Measurements from ENCODE around the gene CFAP20DC. TPM values are rescaled to one million over a fixed set of nuclear protein-coding genes. Genes with fewer than 3 reads are reported as not detected.
"Not testable (repeated sequence)": the region's sequence is repeated elsewhere in the genome, so short reads cannot be mapped to it uniquely, and the experiment has no call there.

CFAP20DC gene
- total RNA-seq, 4 donors from 2014 or later = 0.13 to 1.6 (median 0.35) TPM; not detected in 1

DNA sequence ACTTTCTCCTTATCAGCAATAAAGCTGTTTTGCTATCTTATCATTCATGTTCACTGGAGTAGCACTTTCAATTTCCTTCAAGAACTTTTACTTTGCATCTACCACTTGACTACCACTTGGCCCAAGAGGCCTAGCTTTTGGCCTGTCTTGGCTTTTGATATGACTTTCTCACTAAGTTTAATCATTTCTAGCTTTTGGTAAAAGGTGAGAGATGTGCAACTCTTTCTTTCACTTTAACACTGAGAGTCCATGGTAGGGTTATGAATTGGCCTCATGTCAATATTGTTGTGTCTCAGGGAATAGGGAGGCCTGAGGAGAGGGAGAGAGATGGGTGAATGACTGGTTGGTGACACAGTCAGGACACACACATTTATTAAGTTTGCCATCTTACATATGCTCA is 352.3 kb downstream of the CFAP20DC start:
- Histone ChIP-seq H3K4me3 (no peak overlapping the region), H3K27ac (no peak overlapping the region), H3K36me3 (no peaks in the 10 kb centered on the region), H3K9me3 (no peaks in the 10 kb centered on the region), H3K27me3 (no peaks in the 10 kb centered on the region), H3K4me1 (no peaks in the 10 kb centered on the region)
- ATAC-seq = no peak
- TF ChIP-seq POLR2A (IDR thresholded peaks at IDR 0.05) (no peak), POLR2AphosphoS5 (IDR thresholded peaks at IDR 0.05) (no peak), EP300 (IDR thresholded peaks at IDR 0.05) (no peak)
- TF ChIP-seq, protein P1, sequence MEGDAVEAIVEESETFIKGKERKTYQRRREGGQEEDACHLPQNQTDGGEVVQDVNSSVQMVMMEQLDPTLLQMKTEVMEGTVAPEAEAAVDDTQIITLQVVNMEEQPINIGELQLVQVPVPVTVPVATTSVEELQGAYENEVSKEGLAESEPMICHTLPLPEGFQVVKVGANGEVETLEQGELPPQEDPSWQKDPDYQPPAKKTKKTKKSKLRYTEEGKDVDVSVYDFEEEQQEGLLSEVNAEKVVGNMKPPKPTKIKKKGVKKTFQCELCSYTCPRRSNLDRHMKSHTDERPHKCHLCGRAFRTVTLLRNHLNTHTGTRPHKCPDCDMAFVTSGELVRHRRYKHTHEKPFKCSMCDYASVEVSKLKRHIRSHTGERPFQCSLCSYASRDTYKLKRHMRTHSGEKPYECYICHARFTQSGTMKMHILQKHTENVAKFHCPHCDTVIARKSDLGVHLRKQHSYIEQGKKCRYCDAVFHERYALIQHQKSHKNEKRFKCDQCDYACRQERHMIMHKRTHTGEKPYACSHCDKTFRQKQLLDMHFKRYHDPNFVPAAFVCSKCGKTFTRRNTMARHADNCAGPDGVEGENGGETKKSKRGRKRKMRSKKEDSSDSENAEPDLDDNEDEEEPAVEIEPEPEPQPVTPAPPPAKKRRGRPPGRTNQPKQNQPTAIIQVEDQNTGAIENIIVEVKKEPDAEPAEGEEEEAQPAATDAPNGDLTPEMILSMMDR (IDR thresholded peaks at IDR 0.05) = no peak

DNA sequence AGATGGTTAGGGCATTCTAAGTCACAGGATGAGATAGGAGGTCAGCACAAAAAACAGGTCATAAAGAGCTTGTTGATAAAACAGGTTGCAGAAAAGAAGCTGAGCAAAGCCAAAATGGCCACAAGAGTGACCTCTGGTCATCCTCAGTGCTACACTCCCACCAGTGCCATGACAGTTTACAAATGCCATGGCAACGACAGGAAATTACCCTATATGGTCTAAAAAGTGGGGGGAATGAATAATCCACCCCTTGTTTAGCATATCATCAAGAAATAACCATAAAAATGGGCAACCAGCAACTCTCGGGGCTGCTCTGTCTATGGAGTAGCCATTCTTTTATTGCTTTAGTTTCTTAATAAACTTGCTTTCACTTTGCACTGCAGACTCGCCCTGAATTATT is 353.0 kb downstream of the CFAP20DC start:
- not testable (repeated sequence) for H3K27ac ChIP-seq, H3K4me3 ChIP-seq, H3K4me1 ChIP-seq, H3K36me3 ChIP-seq, H3K27me3 ChIP-seq, H3K9me3 ChIP-seq, ATAC-seq
- whole genome bisulfite sequencing, 2 donors (ENCODE audit: low coverage in 1 of 2) = 73 to 76% methylated on average over 3 of the region's 3 CpGs

DNA sequence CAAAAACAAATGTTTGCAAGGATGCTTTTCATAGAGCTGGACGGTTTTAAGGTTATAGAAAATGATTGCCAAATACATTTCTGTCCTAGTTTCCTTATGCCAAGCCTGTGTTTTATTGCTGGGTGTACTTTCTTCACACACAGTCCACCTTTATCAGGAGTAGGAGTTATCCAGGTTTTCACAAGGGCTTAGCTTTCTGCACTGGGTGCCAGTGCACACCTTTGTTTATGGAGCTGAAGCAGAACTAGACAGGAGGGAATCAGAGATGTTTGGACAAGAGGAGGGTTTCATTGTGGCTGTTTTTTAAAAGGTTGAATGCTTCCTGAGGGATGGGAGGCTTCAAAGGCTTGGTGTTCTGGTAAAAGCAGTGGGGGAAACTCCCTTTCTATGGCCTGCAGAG is 353.7 kb downstream of the CFAP20DC start:
- Histone ChIP-seq H3K9me3 (peaks cover 0 to 6% (median 0%) of the 10 kb centered on the region in 3 donors), H3K27ac (no peak overlapping the region), H3K36me3 (no peaks in the 10 kb centered on the region), H3K4me1 (no peaks in the 10 kb centered on the region), H3K27me3 (no peaks in the 10 kb centered on the region), H3K4me3 (no peak overlapping the region)
- WGBS, 2 donors (ENCODE audit: low coverage in 1 of 2) = 60 to 67% methylated on average over 1 of the region's 1 CpG
- no peak for TF ChIP-seq EP300 (IDR thresholded peaks at IDR 0.05)
- no peak for TF ChIP-seq POLR2AphosphoS5 (IDR thresholded peaks at IDR 0.05)
- ATAC-seq = no peak

DNA sequence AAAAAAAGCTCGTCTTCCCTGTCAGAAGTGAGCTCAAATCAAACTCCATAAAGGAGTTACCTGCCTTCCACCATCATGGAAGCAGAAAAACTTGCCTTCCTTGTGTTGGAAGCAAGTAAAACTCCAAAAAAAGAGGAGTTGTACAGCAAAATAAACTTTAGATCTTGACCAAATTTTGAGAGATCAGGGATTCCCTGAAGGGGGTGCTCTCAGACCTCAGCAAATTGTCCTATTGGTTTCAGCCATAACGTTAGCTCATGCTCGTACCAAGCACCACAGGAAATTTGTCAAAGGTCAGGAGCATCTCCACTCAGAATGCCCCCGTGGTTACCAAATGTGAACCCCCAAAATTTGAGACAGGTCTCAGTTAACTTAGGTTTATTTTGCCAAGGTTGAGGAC is 354.5 kb downstream of the CFAP20DC start:
- not testable (repeated sequence) for H3K4me1 ChIP-seq, H3K4me3 ChIP-seq, H3K27ac ChIP-seq, H3K27me3 ChIP-seq, H3K36me3 ChIP-seq, ATAC-seq
- H3K9me3 ChIP-seq = peaks cover 0 to 11% (median 0%) of the 10 kb centered on the region in 3 donors
- 27 to 80% methylated on average over 1 to 2 of the region's 4 CpGs for WGBS, 2 donors (ENCODE audit: low coverage in 1 of 2)

DNA sequence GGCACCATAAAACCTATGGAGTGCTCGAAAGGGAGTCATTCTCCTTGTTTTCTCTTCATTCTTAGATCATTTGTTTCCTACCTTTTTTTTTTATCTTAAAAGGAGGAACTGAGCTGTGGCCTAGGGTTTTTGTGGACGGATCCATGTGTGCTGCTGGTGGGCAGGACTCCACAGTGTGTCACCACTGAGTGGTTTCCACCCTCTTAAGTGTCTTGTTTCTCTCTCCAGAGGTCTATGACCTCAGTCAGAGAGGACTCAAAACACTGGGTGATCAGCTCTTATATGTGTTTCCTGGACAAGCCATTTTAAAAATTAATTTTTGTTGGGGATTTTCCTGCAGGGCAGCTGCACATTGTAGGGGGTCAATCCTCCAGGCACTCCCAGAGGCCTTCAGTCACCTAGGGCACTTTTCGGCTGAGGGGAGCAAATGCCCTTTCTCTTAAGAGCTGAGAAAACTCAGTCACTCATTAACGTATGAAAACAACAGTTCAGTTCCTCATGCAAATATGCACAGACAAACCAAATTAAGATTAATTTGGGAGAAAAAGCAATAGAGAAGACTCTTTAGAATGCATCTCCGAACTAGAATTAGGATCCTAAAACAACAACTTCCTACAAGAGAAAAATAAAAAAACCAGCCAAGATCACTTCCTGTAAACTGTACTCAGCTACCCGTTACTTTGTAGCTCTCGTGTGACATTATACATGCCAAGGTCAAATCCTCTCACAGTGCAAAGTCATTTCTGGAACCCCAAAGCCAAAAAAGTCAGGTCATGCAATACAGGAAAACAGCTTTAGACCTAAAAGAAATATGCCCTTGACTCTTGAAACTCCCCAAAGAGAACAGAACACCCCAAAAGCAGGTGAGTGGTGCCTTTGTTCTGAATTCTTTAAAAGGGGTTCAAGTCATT is 355.6 kb downstream of the CFAP20DC start:
- H3K27ac ChIP-seq = no peak overlapping the region
- H3K4me1 ChIP-seq = no peaks in the 10 kb centered on the region
- WGBS, 2 donors (ENCODE audit: low coverage in 1 of 2) = 60 to 63% methylated on average over 7 of the region's 7 CpGs
- peaks cover 0 to 11% (median 0%) of the 10 kb centered on the region in 3 donors for H3K9me3 ChIP-seq
- ATAC-seq = no peak
- H3K36me3 ChIP-seq = no peaks in the 10 kb centered on the region
- TF ChIP-seq POLR2A (IDR thresholded peaks at IDR 0.05) = no peak
- TF ChIP-seq, protein P1 (IDR thresholded peaks at IDR 0.05) = no peak
- no peak for TF ChIP-seq POLR2AphosphoS5 (IDR thresholded peaks at IDR 0.05)
- TF ChIP-seq EP300 (IDR thresholded peaks at IDR 0.05) = no peak
- no peaks in the 10 kb centered on the region for H3K27me3 ChIP-seq
- no peak overlapping the region for H3K4me3 ChIP-seq

DNA sequence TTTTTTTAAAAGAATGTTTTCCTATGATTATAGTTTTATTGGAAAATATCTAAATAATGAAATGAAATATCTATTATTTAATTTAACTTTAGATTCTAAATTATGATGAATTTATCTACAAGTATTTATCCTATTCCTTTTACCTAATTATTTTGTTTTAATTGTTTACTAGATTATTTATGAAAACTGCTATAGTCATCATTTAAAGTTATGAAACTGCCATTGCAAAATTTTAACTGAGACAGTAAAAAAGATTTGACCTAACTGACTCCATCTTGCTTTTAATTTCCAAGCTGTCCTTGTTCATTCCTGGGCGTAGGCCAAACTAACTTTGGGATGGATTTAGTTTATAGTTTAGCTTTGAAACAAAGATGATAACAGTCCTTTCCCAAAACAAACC is 357.3 kb downstream of the CFAP20DC start:
- no peak overlapping the region for H3K27ac ChIP-seq
- no peak overlapping the region for H3K4me3 ChIP-seq
- 71 to 100% methylated on average over 1 of the region's 1 CpG for WGBS, 2 donors (ENCODE audit: low coverage in 1 of 2)
- no peak for ATAC-seq
- no peaks in the 10 kb centered on the region for H3K27me3 ChIP-seq
- peaks cover 0 to 11% (median 0%) of the 10 kb centered on the region in 3 donors for H3K9me3 ChIP-seq
- H3K36me3 ChIP-seq = no peaks in the 10 kb centered on the region
- no peaks in the 10 kb centered on the region for H3K4me1 ChIP-seq
- TF ChIP-seq EP300 (IDR thresholded peaks at IDR 0.05) (no peak), POLR2A (IDR thresholded peaks at IDR 0.05) (no peak), POLR2AphosphoS5 (IDR thresholded peaks at IDR 0.05) (no peak)
- TF ChIP-seq, protein P1 (IDR thresholded peaks at IDR 0.05) = no peak

Data from gastroesophageal sphincter (tissue), 4 donors.